Middle frontal gyrus (tissue), 1 donor: ENCODE data around the gene CDKAL1.

Experiments used
- DNase-seq: peaks from one replicate; pipeline ENCODE4 v3.0.0-alpha.2; 2015; ENCODE audit warnings: low spot score; ENCODE audit errors: extremely low spot score

The CDKAL1 gene

DNA sequence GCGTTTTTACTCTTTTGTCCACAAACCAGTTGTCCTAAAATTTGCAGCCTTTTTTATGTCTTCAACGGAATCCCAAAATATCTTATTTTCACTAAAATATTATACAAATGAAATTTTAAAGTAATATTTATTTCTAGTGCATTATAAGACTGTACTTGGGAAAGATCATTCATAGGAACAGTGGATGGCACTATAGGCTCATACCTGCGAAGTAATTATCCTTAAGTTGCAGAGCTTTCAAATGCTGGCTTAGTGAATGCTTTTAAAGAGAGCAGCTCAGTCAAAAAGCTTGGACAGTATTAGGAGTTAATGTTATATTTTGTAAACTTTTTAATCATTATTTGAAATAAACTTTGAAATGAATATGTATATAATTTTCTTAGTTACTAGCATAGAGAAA lies 254.9 kb downstream of the CDKAL1 start:
- no peak for DNase-seq

DNA sequence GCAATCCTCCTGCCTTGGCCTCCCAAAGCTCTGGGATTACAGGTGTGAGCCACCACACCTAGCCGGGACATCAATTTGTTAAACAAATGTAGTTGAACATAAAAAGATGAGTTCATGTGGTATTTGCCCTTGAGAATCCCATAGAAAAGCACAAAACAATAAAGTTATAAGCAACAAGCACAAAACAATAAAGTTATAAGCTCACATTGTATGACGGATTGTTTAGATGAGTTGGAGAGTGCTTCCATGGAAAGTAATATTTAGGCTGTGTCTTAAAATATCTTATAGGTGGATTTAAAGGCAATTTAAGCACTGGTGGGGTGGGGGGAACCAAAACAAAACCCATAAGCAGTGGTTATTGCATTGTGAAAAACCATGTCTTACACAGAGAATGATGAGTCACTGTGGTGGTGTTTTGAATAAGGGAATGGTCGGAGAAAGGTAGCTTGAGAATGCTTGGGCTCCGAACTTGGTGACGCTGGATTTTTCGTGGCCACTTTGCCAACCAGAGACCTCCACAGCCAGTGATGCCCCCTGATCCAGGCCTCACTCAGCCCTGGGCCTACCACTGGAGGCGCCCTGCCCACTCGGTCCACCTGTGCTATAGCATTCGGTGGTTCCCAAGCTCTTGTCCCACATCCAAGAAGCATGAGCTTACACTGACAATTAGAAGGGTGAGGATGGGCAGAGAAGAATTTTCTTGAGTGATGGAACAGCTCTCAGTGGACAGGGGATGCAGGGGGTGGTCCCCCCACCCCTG lies 256.0 kb downstream of the CDKAL1 start:
- DNase-seq: no peak

DNA sequence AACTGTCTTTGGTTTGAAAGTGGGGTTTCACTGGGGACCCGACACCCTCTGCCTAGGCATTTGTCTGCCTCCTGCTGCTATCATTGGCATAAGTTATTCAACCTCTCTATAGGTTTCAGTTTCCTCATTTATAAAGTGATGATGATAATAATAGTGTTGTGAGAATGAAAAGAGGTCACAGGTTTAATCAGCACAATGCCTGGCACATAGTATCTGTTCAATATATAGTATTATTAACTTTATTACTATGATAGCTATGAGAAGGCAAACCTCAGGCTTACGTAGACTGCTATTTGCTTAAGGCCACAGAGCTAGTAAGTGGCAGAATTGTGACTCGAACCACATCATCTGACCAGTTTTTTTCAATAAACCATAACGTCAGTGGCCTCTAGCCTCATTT lies 256.8 kb downstream of the CDKAL1 start:
- DNase-seq: no peak

DNA sequence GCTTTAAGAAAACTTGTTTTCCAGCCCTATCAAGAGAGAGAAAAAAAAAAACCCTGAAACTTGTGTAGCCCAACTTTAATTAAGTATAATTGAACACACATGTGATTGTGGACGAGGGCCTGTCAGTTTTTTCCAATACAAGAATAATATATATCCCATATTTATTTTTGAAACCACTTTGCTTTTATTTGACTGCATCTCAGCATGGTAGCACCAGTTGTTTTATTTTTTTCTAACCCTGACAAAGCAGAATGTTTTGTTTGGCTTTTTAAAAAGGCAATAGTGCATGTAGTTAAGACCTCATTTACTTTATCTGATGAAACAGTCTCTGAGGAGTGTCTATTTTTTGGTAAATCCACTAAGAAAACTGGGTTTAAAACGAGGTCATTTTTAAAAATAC lies 257.7 kb downstream of the CDKAL1 start:
- no peak for DNase-seq

DNA sequence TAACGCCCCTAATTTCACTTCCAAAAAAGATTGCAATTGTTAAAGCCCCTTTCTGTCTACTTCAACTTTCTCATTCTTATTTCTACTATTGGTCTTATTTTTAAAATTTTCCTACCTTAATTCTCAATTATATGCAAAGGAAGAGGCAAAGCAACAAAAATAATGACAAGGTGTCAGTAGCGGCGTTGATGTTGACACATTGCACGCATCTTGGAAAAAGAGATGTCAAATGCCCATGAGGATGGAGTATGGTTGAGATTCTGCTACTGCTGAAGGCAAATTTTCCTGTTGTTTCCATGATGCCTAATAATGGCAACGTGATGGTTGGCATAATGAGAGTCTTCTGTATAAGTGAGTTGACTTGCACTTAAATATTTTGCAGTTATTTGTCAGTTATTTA lies 258.9 kb downstream of the CDKAL1 start:
- DNase-seq: no peak

DNA sequence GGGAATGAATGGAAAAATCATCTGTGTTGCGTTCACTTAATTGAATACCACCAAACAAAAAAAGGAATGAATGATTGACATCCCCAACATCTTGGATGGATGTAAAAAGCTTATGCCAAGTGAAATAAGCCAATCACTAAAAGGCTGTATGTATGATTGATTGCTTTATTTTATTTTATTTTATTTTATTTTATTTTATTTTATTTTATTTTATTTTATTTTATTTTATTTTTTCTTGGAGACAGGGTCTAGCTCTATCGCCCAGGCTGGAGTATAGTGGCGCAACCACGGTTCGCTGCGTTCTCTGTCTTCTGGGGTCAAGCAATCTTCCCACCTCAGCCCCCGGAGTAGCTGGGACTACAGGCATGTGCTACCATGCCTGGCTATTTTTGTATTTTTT lies 263.3 kb downstream of the CDKAL1 start:
- no peak for DNase-seq

DNA sequence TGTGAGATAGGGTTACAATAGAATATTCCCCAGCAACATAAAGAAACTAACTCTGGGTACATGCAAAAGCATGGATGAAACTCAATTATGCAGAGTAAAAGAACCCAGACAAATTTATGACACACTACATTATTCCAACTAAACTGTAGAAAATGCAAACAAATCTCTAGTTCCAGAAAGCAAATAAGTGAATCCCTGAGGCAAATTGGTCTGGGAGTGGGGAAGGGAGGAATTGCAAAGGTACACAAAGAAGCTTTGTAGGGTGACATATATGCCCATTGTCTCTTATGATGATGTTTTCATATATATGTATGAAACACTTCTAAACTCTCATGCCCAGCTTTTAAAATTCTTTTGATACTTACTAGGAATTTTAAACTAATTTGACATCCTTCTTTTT lies 266.0 kb downstream of the CDKAL1 start:
- no peak for DNase-seq

DNA sequence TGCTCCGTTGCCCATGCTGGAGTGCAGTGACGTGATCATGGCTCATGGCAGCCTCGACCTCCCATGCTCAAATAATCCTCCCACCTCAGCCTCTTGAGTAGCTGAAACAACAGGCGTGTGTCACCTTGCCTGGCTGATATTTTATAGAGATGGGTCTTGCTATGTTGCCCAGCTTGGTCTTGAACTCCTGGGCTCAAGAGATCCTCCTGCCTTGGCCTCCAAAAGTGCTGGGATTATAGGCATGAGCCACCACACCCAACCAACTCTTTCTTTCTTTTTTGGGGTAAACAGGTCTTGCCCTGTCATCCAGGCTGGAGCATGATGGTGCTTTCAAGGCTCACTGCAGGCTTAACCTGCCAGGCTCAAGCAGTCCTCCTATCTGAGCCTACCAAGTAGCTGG lies 266.4 kb downstream of the CDKAL1 start:
- DNase-seq: no peak

DNA sequence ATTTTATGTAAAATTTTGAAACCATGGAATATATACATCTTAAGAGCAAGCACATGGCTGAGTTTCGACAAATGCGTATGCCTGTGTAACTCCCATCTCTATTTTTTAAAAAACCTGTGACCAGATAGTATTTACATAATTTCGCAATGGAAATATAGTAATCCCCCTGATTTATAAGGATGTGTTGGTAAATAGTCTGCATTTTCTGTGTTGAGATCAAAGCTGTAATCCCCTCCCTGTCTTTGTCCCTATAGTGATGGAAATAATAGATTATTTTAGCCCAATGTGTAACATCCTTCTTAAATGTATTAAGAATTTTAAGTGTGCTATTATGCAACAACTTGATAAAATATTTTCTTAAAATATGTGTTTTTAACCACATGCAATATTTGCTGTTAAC lies 267.3 kb downstream of the CDKAL1 start:
- DNase-seq: no peak

DNA sequence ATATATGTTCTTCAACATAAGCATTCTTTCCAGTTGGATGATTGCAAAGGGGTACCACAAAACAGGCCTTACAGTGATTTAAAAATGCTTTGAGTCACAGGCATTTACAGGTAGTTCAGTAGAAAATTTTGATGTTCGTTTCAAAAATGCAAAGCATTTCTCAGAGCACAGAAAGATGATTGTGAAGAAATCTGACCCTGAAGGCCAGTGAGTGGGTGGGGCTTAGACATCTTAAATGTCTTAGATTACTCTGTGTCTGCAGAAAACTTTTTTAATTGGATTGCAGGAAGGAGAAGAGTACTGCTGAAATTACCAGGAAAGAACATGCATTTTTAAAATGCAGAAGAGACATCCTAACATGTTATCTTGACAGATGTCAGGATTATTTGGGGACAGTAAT lies 268.3 kb downstream of the CDKAL1 start:
- no peak for DNase-seq

DNA sequence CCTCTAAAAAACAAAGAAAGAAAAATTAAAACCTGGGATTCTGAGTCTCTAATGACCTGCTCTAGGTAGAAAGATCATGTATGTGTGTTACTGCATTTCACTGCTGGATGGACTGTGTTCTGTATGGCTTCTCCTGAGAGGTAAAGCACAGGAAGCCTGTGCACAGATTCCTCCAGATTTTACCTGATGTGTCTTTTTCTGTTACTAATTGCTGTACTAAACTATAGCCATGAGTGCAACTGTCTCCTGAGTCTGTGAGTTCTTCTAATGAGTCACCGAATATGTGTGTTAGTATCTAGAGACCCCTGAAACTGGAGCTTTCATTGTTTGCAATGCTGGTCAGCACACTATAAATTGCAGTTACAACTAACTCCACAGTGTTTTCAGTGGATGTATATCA lies 270.8 kb downstream of the CDKAL1 start:
- DNase-seq: no peak

DNA sequence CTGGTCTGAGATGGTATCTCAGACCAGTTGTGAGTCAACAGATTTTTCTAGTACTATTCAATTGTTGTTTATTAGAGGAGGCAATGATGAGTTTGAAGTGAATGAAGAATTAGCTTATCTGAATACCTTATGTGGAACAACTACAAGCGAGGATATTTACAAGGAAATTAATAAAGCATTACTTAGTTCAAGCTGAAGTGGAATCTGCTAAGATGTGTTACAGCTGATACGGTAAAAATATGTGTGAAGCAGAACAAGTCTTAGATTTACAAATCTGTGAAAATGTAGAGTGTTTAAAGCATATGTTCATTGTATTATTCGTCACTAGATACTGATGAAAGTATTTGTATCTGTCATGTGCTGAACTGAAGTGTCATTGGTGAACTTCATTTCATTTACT lies 272.4 kb downstream of the CDKAL1 start:
- no peak for DNase-seq

DNA sequence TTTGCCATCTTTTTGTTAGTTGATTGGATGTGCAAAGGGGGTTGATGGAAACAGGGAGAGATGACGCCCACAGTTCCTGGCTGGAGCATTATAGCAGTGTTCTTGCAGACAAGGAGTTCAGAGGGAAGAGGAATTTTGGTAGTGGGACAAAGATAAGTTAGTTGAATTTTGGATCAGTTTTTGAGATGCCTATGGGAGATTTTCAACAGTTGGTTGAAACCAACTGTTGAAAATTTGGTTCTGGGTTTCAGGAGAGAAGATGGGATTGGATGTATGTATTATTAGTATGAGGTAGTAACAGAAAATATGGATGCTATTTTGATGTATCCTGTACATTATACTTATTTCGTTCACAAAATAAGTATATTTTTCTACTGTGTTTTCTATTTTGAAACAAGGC lies 274.2 kb downstream of the CDKAL1 start:
- DNase-seq: no peak

DNA sequence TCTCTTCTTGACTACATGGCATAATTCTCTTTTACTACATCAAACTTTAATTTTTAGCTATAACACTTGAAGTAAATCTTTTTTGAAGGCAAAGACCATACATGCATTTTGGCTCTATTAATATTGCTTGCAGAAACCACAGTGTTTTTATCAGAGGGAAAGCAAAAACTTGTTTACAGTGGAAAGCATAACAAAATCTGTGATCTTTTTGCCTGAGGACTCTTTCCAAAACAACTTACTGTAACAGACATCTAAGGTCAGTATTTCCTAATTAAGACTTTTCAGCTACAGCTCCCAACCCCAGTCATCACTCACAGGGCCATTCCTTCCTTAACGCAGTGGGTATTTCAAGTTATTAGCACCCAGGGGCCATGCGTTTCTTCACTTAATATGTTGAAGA lies 274.7 kb downstream of the CDKAL1 start:
- DNase-seq: no peak

DNA sequence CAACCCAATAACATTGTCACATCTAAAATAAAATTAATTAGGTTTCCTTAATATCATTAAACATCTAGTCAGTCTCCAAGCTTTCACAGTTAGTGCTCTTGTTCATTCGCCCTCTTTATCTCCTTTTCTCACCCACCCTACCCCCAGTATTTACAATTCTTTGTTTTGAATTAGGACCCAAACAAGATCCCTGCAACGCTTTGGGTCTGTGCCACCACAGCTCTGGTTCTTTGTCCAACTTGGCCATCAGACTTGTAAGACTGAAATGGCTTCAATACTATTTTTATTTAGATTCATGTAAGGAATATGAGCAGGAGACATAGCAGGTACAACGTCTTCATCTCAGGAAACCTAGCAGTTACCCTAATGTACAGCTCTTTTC lies 276.5 kb downstream of the CDKAL1 start:
- DNase-seq: no peak

DNA sequence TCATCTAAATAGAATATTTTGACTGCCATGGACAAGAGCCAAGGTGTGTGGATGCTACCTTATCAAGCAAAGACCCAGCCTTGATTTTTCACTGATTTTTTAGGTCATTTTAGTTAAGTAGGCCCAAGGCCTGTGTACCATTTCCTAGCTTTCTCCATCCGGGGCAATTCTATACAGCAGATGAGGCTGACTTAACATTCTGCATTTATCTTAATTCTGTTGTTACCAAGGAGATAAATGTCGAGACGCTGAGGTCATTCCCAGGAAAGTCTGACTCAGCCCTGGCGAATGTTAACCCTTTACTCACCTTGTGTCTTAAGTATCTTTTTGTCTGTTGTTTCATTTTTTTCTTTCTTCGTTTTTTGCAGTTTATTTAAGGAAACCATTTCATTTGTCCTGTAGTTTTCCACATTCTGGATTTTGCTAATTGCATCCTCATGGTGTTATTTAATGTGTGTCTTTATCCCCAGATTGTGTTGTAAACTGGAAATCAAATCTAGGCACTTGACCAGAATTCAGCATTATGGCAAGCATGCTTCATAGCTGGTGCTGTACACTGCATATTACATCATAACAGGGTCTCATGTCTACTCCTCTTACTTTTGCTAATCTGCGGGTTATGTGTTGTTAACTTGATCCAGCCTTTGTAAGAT lies 277.0 kb downstream of the CDKAL1 start:
- no peak for DNase-seq

DNA sequence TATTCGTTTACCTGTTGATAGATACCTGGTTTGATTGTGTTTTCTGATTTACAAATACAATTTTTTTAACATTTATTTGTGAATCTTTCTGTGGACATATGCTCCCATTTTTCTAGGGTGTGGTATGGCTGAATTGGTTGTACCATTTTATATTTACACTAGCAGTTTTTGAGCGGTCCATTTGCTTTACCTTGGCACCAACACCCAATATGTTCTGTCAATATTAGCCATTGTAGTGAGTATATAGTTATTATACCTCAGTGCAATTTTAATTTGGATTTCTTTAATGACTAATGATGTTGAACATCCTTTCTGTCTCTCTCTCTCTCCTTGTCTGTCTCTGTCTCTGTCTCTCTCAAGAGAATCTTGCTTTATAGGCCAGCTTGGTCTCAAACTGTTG lies 278.5 kb downstream of the CDKAL1 start:
- DNase-seq: no peak

DNA sequence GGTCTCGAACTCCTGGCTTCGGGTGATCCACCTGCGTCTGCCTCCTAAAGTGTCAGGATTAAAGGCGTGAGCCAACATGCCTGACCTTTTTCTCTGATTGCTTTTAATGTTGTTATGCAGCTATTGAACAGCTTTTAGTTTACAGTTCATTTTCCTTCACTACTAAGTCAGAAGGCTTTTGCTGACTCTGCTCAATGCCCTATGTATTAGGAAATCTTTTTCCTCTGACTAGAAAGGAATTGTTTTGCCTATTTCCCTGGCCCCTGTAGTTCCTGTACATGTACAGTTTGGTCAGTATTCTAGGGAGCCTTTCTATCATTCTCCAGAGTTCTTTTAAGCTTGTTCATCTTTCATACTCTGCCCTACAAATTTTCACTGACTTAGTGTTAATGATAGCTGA lies 280.2 kb downstream of the CDKAL1 start:
- no peak for DNase-seq

DNA sequence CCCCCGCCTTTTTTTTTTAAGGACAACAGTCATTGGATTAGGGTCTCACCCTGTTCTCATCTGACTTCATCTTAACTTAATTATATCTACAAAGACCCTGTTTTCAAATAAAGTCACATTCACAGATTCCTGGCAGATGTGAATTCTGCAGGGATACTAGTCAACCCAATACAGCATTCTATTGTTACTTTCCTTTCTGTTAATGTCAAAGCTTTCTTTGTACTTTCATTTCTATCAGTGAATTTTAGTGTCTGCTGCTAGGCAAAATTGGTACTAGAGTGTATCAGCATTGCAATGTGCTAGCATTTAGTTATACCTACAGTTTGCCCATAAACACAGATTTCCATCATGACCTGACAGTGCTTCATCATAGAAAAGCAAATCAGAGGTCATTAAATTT lies 281.9 kb downstream of the CDKAL1 start:
- no peak for DNase-seq

DNA sequence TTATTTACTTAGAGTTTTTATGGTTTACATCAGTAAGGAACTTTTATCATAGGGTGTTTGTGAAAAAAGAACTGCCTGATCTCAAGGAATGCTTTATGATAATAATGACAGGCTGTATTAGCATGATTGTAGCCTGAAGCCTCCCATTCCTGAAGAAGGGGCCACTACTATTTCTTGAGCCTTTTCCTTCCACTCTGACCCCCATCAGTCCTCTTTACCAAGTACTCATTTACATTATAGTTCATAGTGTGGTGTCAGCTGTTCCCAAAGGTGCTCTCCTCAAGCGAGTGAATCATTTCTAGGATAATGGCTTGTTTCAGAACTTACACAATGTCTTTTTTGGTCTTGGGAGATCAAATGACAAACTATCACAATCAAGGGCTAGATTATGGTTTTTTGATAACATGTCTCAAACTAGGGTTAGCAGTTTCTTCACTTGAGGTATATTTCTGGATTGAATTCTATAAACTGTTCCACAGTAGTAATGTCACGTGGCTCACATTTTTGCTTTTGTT lies 283.6 kb downstream of the CDKAL1 start:
- no peak for DNase-seq

DNA sequence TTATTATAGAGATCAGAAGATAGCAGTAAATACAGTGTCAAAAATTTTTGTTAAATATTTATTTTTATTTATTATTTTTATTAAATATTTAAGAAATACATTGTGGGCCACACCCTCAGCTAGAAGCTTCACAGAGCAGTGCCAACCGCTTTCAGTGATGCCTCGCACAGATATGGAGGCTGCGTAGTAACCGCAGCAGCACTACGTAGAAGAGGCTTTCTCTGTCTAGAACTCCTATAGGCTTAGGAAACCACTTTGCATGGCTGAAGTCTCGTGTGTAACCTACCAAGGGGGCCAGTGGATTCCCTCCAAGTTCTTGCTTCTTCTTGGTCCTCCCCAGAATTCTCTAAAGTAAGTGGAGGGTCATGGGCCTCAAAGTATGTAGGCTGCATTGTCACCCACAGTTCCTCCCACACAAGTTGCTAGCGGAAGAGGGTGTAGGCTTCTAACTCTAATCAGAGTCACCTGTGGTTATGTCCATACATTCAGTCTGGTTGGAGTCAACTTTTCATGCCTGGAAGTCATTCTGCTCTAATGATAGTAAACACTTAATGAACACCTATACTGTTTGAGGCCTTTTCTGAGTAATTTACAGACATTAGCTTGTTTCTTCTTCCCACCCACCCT lies 285.6 kb downstream of the CDKAL1 start:
- DNase-seq: no peak

DNA sequence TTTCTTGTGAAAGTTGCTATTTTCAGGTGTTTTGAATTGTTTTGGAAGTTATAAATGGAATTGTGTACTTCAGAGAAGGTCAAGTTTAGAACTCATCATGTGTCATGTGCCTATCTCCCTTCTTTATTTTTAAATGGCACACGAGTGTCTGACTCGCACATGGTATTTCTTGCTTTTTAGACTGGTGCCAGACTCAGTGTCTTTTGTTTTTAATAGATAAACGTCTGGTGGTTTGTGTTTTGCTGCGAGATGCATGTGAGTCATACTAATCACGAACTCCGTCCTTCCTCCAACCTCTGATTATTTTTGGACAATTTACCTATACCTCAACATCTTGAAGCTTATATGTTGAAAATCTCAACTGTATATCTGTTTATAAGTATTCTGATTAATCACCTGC lies 292.1 kb downstream of the CDKAL1 start:
- no peak for DNase-seq

DNA sequence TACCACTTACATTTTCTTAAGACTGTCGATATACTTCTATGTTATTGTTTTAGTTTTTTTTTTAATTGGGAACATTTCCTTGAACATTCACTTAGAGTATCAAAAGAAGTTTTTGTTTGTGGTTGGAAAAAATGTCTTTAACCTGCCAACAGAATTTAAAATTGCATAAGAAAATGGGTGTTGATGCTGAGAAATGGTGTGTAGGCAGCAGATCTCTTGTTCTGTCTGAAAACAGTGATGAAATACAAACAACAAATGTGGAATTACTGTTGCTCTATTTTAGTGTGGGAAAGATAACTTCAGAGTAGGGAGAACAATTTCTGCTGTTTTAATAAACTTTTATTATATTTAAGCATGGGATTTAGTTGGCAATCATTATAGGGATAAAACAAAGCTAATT lies 293.5 kb downstream of the CDKAL1 start:
- DNase-seq: no peak
